ENCODE results near the gene SLFNL1.

The SLFNL1 gene

DNA sequence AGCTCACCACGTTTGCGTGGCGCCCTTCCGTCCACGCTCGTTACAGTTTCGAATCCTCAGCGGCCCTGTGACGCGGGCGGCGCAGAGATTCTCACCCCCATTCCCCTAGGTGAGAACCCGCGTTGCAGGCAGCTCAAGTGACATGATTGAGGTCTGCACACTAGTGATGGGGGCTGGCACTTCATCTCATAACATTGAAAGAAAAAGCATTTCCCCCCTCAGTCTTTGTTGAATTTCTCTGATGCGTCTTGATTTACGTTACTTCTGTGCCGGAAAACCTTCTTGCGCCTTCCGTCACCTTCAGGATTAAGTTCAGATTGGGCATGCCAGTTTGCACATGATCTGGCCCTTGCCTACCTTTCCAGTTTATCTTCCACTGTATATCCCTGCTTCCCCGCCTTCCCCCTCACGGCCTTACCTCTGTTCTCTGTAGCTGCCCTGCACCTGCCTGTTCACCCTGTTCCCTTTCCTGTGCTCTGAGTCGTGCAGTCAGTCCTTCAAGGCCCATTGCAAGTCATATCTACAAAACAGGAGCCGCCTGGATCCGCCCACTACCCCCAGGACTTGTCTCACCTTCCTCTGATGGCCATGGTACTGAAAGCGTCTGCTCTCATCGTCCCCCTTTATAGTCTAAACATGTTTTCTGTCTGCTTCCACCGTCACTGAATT, 40.9 kb downstream of the SLFNL1 start:
- no peaks in the 10 kb centered on the region for H3K27me3 ChIP-seq (ENCODE audit: insufficient read depth, insufficient read length)

DNA sequence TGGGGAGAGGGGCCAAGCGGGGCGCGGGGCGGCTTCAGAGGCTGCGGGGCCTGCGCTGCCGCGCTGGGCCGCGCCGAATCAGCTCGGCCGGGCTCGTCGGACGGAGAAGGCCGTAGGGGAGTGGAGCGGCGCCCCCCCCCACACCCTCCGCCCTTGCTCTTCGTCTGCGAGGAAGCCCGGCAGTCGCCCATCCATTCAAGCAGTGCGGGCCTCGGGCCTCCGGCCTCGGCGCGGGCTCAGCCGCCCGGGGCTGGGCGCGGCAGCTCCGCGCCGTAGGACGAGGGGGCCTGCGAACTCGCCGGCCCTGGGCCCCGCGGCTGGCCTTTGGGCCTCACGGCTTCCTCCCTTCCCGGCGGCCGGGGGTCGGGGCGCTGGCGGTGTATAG, 41.5 kb downstream of the SLFNL1 start:
- Histone ChIP-seq H3K36me3 (ENCODE audit: insufficient read depth, insufficient read length, low read length) (peaks cover 45% of the 10 kb centered on the region), H3K27me3 (ENCODE audit: insufficient read depth, insufficient read length) (no peaks in the 10 kb centered on the region), H3K9ac (ENCODE audit: insufficient read length, low read depth) (peak overlapping the region; percentile 95), H3K9me3 (ENCODE audit: insufficient read depth, low read length) (no peaks in the 10 kb centered on the region), H3K4me1 (ENCODE audit: insufficient read depth, insufficient read length) (no peaks in the 10 kb centered on the region), H3K4me3 (ENCODE audit: insufficient read length, low read depth) (peak overlapping the region; percentile 89)
- TF ChIP-seq YY1 (IDR thresholded peaks at IDR 0.05; ENCODE audit: insufficient read depth, insufficient read length) (no peak), SUZ12 (IDR thresholded peaks at IDR 0.05; ENCODE audit: extremely low read depth, insufficient read depth, insufficient read length) (no peak), ZNF274 (IDR thresholded peaks at IDR 0.05; ENCODE audit: low read depth, low read length) (no peak)
- no peak for DNase-seq (ENCODE audit: low read depth, low spot score)

More for the DNA sequence above, 40.9 kb downstream of the SLFNL1 start:
- peaks cover 51% of the 10 kb centered on the region for H3K36me3 ChIP-seq (ENCODE audit: insufficient read depth, insufficient read length, low read length)
- H3K4me3 ChIP-seq (ENCODE audit: insufficient read length, low read depth) = peak overlapping the region; percentile 89
- DNase-seq (ENCODE audit: low read depth, low spot score) = no peak
- no peak for TF ChIP-seq ZNF274 (IDR thresholded peaks at IDR 0.05; ENCODE audit: low read depth, low read length)
- no peak for TF ChIP-seq YY1 (IDR thresholded peaks at IDR 0.05; ENCODE audit: insufficient read depth, insufficient read length)
- TF ChIP-seq SUZ12 (IDR thresholded peaks at IDR 0.05; ENCODE audit: extremely low read depth, insufficient read depth, insufficient read length) = no peak
- H3K4me1 ChIP-seq (ENCODE audit: insufficient read depth, insufficient read length) = no peaks in the 10 kb centered on the region
- peak overlapping the region; percentile 95 for H3K9ac ChIP-seq (ENCODE audit: insufficient read length, low read depth)
- H3K9me3 ChIP-seq (ENCODE audit: insufficient read depth, low read length) = no peaks in the 10 kb centered on the region

DNA sequence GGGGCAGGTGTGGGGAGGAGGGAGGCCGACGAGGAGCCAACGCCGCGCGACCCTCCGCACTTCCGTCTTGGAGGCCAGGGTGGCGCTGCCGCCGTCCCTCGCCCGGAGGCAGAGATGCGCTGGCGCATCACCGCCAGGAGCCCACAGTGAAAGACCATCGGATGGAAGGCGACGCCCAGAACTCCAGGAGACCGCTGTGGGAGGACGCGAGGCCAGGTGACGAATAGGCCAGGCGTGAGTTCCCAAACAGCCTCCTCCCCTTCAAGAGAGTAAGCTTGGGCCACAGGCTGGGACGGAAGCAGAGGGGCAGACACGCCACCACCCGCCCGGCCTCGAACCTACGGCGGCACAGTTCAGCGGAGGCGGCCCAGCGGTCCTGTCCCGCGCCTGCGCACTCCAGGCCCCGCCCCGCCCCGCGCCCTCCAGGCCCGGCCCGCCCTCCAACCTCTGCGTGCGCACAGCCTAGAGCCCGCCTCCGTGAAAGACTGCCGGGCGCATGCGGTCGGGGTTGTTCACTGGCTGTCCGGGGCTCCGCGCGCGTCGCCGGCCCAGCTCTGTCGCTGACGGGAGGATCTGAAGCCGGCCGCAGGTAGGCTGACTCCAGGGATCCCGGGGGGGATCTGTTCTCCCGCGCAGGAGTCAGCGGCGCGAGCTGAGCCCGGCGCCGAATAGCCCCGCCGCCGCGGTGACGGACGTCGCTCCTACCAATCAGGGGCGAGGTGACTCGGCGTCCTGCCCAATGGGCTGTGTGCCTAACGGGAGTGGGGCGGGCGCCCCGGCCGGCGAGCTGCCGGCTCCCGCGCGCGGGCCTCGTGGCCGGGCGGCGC, 42.1 kb downstream of the SLFNL1 start, which contains the start of gene CTPS1:
Gene CTPS1 (plus strand): TSS at position 456 of the 827 bp plus-strand sequence. CDS start 3,595 bp downstream, outside the sequence.
- H3K27me3 ChIP-seq (ENCODE audit: insufficient read depth, insufficient read length) = no peaks in the 10 kb centered on the region
- peaks cover 39% of the 10 kb centered on the region for H3K36me3 ChIP-seq (ENCODE audit: insufficient read depth, insufficient read length, low read length)
- H3K9me3 ChIP-seq (ENCODE audit: insufficient read depth, low read length) = no peaks in the 10 kb centered on the region
- peak; percentile 95 for DNase-seq (ENCODE audit: low read depth, low spot score)
- TF ChIP-seq YY1 (IDR thresholded peaks at IDR 0.05; ENCODE audit: insufficient read depth, insufficient read length) (no peak), SUZ12 (IDR thresholded peaks at IDR 0.05; ENCODE audit: extremely low read depth, insufficient read depth, insufficient read length) (no peak), ZNF274 (IDR thresholded peaks at IDR 0.05; ENCODE audit: low read depth, low read length) (no peak)
- peak within 1 kb of the TSS; percentile 95 for H3K9ac ChIP-seq (ENCODE audit: insufficient read length, low read depth)
- peak within 1 kb of the TSS; percentile 89 for H3K4me3 ChIP-seq (ENCODE audit: insufficient read length, low read depth)
- no peaks in the 10 kb centered on the region for H3K4me1 ChIP-seq (ENCODE audit: insufficient read depth, insufficient read length)

DNA sequence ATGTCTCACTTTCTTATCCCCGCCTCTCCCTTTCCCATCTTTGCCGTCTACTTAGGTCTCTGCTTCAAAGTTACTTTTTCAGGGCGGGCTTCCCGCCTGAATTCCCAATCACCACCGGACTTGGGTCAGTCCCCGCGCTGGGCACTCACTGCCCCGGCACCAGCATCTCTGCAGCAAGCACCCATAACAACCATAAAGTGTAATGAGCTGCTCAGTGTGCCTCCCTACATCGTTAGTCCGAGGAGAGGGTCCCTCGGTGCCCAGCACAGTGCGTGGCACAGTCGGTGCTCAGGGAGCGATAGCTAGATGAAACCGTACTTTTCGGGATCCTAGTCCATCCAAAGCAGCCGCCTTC, 42.7 kb downstream of the SLFNL1 start:
- Histone ChIP-seq H3K9me3 (ENCODE audit: insufficient read depth, low read length) (no peaks in the 10 kb centered on the region), H3K27me3 (ENCODE audit: insufficient read depth, insufficient read length) (no peaks in the 10 kb centered on the region), H3K36me3 (ENCODE audit: insufficient read depth, insufficient read length, low read length) (peaks cover 33% of the 10 kb centered on the region), H3K4me1 (ENCODE audit: insufficient read depth, insufficient read length) (no peaks in the 10 kb centered on the region), H3K9ac (ENCODE audit: insufficient read length, low read depth) (peak overlapping the region; percentile 95), H3K4me3 (ENCODE audit: insufficient read length, low read depth) (peak overlapping the region; percentile 89)
- TF ChIP-seq SUZ12 (IDR thresholded peaks at IDR 0.05; ENCODE audit: extremely low read depth, insufficient read depth, insufficient read length) (no peak), ZNF274 (IDR thresholded peaks at IDR 0.05; ENCODE audit: low read depth, low read length) (no peak), YY1 (IDR thresholded peaks at IDR 0.05; ENCODE audit: insufficient read depth, insufficient read length) (no peak)
- no peak for DNase-seq (ENCODE audit: low read depth, low spot score)

DNA sequence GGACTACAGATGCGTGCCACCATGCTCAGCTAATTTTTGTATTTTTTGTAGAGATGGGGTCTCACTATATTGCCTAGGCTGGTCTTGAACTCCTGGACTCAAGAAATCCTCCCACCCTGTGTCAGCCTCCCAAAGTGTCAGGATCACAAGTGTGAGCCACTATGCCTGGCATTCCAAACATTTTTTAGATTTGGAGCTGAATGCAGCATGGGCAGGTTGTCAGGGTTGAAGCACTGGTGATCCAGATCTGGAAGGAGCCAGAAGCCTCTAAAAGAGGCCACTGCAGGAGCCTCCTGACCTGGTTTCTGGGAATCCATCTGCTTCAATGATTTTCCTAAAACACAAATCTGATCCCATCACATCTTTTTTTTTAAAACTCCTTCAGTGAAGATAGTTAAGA, 43.8 kb downstream of the SLFNL1 start:
- no peaks in the 10 kb centered on the region for H3K4me1 ChIP-seq (ENCODE audit: insufficient read depth, insufficient read length)
- H3K4me3 ChIP-seq (ENCODE audit: insufficient read length, low read depth) = no peak overlapping the region
- peaks cover 22% of the 10 kb centered on the region for H3K36me3 ChIP-seq (ENCODE audit: insufficient read depth, insufficient read length, low read length)
- no peak for TF ChIP-seq YY1 (IDR thresholded peaks at IDR 0.05; ENCODE audit: insufficient read depth, insufficient read length)
- no peak for TF ChIP-seq SUZ12 (IDR thresholded peaks at IDR 0.05; ENCODE audit: extremely low read depth, insufficient read depth, insufficient read length)
- TF ChIP-seq ZNF274 (IDR thresholded peaks at IDR 0.05; ENCODE audit: low read depth, low read length) = no peak
- no peak overlapping the region for H3K9ac ChIP-seq (ENCODE audit: insufficient read length, low read depth)
- H3K9me3 ChIP-seq (ENCODE audit: insufficient read depth, low read length) = no peaks in the 10 kb centered on the region
- H3K27me3 ChIP-seq (ENCODE audit: insufficient read depth, insufficient read length) = no peaks in the 10 kb centered on the region
- no peak for DNase-seq (ENCODE audit: low read depth, low spot score)

DNA sequence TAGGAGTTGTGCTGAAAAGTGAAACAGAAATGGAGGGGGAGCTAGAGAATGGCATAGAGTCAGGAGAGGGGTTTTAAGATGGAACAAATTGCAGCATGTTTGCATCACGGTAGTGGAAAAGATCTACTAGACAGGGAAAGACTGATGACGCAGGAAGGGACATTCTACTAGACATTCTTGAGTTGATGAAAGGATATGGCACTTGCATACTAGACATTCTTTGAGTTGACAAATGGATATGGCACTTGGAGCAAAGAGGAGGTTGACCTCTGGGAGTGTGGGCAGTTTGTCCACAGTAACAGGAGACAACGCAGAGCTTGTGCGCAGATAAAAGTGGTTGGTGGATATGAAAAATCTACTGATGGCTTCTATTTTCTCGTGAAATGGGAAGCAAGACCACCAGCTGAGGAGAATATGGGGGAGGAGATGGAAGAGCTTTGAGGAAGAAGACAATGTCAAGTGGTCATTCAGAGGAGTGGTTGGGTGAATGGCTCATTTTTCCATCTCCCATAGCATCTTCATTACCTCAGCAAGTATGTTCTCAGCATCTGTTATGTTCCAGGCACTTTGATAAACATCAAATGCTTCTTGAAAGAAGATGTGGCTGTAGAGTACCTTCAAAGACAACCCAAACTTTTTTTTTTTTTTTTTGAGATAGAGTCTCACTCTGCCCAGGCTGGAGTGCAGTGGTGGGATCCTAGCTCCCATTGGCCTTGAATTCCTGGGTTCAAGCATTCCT, 44.4 kb downstream of the SLFNL1 start:
- H3K4me1 ChIP-seq (ENCODE audit: insufficient read depth, insufficient read length) = no peaks in the 10 kb centered on the region
- H3K9ac ChIP-seq (ENCODE audit: insufficient read length, low read depth) = no peak overlapping the region
- TF ChIP-seq SUZ12 (IDR thresholded peaks at IDR 0.05; ENCODE audit: extremely low read depth, insufficient read depth, insufficient read length) (no peak), ZNF274 (IDR thresholded peaks at IDR 0.05; ENCODE audit: low read depth, low read length) (no peak), YY1 (IDR thresholded peaks at IDR 0.05; ENCODE audit: insufficient read depth, insufficient read length) (no peak)
- no peaks in the 10 kb centered on the region for H3K27me3 ChIP-seq (ENCODE audit: insufficient read depth, insufficient read length)
- H3K36me3 ChIP-seq (ENCODE audit: insufficient read depth, insufficient read length, low read length) = peaks cover 16% of the 10 kb centered on the region
- no peak for DNase-seq (ENCODE audit: low read depth, low spot score)
- H3K9me3 ChIP-seq (ENCODE audit: insufficient read depth, low read length) = no peaks in the 10 kb centered on the region
- no peak overlapping the region for H3K4me3 ChIP-seq (ENCODE audit: insufficient read length, low read depth)

Measured in NT2/D1 (cell line).